Uterus (tissue), 2 donors: ENCODE data around the gene ASAP3.

Experiments used
- POLR2A ChIP-seq, 2 donors: fragments of 450-650 bp; IDR thresholded peaks; one replicate each; pipeline ENCODE4 v1.6.1; 2016; ENCODE audit warnings: antibody characterized with exemption in 2 of 2, mild to moderate bottlenecking in 1 of 2, moderate library complexity in 1 of 2
- TF ChIP-seq, protein P1 (sequence below), 4 experiments: fragments of 200-600 bp in 2 of 4; fragments of 450-650 bp in 2 of 4; sonication (generic) in 2 of 4; IDR thresholded peaks; one replicate each; pipeline ENCODE4 v1.5.1; 2016 to 2019; ENCODE audit warnings: antibody characterized with exemption in 4 of 4, mild to moderate bottlenecking in 2 of 4, moderate library complexity in 1 of 4

DNA sequence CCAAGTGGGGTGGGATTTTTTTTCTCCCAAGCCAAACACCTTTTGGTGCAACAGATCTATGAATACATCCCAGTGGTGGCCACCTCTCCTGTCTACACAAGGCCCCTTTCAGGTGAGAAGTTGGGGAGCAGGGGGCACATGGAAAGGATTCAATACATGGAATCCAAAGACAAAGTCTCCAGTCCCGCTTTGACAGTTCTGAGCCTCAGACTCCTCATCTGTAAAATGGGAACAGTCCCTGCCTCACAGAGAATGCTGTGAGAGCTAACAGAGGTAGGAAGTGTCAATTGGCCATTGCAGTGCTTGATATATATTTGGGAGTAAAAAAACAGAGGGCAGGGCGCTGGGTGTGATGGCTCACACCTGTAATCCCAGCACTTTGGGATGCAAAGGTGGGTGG, 87.6 kb downstream of the ASAP3 start:
- no peak for TF ChIP-seq POLR2A (IDR thresholded peaks at IDR 0.05)
- TF ChIP-seq, protein P1, sequence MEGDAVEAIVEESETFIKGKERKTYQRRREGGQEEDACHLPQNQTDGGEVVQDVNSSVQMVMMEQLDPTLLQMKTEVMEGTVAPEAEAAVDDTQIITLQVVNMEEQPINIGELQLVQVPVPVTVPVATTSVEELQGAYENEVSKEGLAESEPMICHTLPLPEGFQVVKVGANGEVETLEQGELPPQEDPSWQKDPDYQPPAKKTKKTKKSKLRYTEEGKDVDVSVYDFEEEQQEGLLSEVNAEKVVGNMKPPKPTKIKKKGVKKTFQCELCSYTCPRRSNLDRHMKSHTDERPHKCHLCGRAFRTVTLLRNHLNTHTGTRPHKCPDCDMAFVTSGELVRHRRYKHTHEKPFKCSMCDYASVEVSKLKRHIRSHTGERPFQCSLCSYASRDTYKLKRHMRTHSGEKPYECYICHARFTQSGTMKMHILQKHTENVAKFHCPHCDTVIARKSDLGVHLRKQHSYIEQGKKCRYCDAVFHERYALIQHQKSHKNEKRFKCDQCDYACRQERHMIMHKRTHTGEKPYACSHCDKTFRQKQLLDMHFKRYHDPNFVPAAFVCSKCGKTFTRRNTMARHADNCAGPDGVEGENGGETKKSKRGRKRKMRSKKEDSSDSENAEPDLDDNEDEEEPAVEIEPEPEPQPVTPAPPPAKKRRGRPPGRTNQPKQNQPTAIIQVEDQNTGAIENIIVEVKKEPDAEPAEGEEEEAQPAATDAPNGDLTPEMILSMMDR (IDR thresholded peaks at IDR 0.05): no peak
